PFSK-1 (cell line): ENCODE results near the gene PPM1H.

Source experiments
- FOXP2 ChIP-seq: optimal IDR thresholded peaks from 2 replicates; pipeline ENCODE3; 2011; ENCODE audit warnings: borderline replicate concordance, control low read depth, inconsistent platforms; ENCODE audit not compliant: insufficient read depth; ENCODE audit errors: extremely low read length, extremely low read depth
- POLR2AphosphoS5 ChIP-seq: IDR thresholded peaks from 2 replicates; pipeline ENCODE4 v1.6.1; 2012; ENCODE audit warnings: low read depth, mild to moderate bottlenecking, control low read depth, low read length, moderate library complexity
- SIN3A ChIP-seq: IDR thresholded peaks from 2 replicates; pipeline ENCODE4 v1.6.1; 2012; ENCODE audit warnings: mild to moderate bottlenecking, low read length, moderate library complexity, borderline replicate concordance; ENCODE audit not compliant: insufficient read depth
- TAF1 ChIP-seq: IDR thresholded peaks from 2 replicates; pipeline ENCODE4 v1.6.1; 2012; ENCODE audit warnings: low read length, control low read depth, borderline replicate concordance; ENCODE audit not compliant: insufficient read depth
- TF ChIP-seq, protein P1 (sequence below), 2 experiments: IDR thresholded peaks; 2 replicates each; pipeline versions ENCODE4 v1.6.1 to v1.8.0; 2011 to 2012; ENCODE audit warnings: low read depth in 2 of 2, low read length in 2 of 2, control low read depth in 1 of 2, inconsistent platforms in 1 of 2, mild to moderate bottlenecking in 1 of 2, moderate library complexity in 1 of 2; ENCODE audit not compliant: insufficient read depth in 1 of 2

The PPM1H gene

DNA sequence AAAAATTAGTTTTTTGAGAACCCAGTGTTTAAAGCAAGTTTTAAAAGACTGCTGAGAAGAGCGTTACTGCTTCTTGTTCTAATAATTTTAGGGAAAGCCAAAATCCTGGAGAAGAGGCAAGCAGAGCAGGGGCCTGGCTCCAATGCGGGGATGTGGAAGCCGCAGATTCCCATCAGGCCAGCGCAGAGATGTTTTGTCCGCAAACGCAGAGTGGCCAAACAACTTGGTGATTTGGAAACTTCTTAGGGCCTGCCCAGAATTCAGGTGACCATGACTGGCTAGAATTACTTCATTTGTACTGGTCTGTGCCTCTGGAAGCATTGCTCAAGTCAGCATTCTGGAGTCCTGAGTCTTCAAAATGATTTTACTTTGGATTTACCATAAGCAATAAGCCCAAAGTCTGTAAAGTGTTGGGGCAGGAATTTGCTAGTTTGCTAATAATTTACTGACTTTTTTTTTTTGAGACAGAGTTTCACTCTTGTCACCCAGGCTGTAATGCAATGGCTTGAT, 208.4 kb downstream of the PPM1H start:
- TF ChIP-seq FOXP2: no peak
- TF ChIP-seq, protein P1, sequence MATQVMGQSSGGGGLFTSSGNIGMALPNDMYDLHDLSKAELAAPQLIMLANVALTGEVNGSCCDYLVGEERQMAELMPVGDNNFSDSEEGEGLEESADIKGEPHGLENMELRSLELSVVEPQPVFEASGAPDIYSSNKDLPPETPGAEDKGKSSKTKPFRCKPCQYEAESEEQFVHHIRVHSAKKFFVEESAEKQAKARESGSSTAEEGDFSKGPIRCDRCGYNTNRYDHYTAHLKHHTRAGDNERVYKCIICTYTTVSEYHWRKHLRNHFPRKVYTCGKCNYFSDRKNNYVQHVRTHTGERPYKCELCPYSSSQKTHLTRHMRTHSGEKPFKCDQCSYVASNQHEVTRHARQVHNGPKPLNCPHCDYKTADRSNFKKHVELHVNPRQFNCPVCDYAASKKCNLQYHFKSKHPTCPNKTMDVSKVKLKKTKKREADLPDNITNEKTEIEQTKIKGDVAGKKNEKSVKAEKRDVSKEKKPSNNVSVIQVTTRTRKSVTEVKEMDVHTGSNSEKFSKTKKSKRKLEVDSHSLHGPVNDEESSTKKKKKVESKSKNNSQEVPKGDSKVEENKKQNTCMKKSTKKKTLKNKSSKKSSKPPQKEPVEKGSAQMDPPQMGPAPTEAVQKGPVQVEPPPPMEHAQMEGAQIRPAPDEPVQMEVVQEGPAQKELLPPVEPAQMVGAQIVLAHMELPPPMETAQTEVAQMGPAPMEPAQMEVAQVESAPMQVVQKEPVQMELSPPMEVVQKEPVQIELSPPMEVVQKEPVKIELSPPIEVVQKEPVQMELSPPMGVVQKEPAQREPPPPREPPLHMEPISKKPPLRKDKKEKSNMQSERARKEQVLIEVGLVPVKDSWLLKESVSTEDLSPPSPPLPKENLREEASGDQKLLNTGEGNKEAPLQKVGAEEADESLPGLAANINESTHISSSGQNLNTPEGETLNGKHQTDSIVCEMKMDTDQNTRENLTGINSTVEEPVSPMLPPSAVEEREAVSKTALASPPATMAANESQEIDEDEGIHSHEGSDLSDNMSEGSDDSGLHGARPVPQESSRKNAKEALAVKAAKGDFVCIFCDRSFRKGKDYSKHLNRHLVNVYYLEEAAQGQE (IDR thresholded peaks at IDR 0.05; ENCODE audit: insufficient read depth in 1 of 2, low read depth in 2 of 2, low read length in 2 of 2): no peak
- TF ChIP-seq TAF1: no peak
- TF ChIP-seq POLR2AphosphoS5: no peak
- TF ChIP-seq SIN3A: no peak

DNA sequence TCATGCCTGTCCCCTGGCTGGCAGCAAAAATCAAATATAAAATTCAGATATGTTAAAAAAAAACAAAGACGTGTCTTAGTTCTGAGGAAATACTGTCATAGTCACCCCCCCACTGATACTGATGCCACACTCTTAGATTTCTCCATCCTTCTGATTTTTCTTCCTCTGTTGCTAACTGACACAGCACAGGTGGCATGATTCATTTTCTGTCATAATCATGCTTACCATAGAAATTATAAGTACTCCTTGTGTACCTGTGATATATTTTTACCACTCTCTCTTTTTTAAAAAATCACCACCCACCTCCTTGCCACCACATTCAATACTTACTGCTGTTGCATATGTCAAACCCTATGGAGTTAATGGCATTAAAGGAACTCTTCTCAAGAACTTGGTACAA, 209.2 kb downstream of the PPM1H start:
- TF ChIP-seq SIN3A (no peak), FOXP2 (no peak), POLR2AphosphoS5 (no peak), TAF1 (no peak)
- TF ChIP-seq, protein P1 (IDR thresholded peaks at IDR 0.05; ENCODE audit: insufficient read depth in 1 of 2, low read depth in 2 of 2, low read length in 2 of 2): no peak

DNA sequence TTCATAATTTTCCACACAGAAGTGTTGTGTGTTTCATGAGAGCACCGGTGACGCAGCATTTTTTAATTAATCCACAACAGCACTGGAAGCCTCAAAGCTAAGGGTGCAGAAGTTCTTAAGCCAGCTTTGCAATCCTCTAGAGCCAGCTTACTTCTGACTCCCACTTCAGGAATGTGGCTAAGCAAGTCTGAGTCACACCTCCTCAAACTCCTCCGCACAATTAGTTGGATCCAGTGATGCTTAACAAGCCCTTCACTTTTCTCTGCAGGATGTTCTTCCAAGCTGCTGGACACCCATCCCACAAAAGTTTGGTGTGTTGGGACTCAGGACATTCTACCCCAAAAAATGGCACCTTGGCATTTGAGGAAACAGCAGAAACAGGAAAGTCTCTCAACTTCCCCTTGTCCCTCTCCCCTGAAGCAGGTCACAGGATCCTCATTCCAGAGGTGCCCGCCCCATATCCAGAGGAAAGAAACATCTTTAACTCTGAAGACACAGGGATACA, 210.0 kb downstream of the PPM1H start:
- no peak for TF ChIP-seq FOXP2
- TF ChIP-seq POLR2AphosphoS5: no peak
- TF ChIP-seq, protein P1 (IDR thresholded peaks at IDR 0.05; ENCODE audit: insufficient read depth in 1 of 2, low read depth in 2 of 2, low read length in 2 of 2): peak in 1 of 2 experiments; percentile 63; a peak in 1 of 4 replicates
- peak; percentile 53; the same call in 1 of the 2 replicates for TF ChIP-seq TAF1
- TF ChIP-seq SIN3A: no peak

DNA sequence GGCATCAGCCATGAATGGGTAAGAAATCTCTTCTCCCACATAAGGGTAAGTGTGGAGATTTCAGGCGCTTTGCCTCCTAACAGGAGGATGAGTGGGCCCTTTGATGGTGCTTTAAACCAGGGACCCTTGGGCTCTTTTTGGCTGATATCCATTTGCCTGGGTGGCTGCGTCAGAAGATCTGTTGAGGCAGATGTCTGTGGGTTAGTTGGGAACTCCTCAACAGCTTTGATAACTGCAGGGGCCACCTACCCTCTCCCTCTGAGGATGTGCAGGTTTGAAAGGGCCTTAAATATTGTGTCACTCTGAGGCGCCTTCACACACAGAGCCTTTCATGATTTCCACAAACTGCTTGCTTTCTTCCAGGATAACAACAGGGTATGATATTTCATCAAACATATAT, 210.7 kb downstream of the PPM1H start:
- no peak for TF ChIP-seq TAF1
- no peak for TF ChIP-seq FOXP2
- TF ChIP-seq POLR2AphosphoS5: no peak
- TF ChIP-seq SIN3A: no peak
- TF ChIP-seq, protein P1 (IDR thresholded peaks at IDR 0.05; ENCODE audit: insufficient read depth in 1 of 2, low read depth in 2 of 2, low read length in 2 of 2): no peak
